OCI-LY1 (cell line): ENCODE results near the gene SV2B.
A peak's percentile ranks its signal among the peaks of the same experiment; 100 is the strongest.

Experiments
- H2AFZ ChIP-seq: fragments of 200-600 bp; sonication (generic), shearing (Covaris generic); 2 replicates; pipeline ENCODE4 v1.6.0; 2014; ENCODE audit warnings: antibody characterized with exemption, mild to moderate bottlenecking, low read length
- H3F3A ChIP-seq: fragments of 200-600 bp; sonication (generic), shearing (Covaris generic); 2 replicates; pipeline ENCODE4 v1.6.0; 2014; ENCODE audit warnings: mild to moderate bottlenecking, antibody characterized with exemption, low read length, moderate library complexity; ENCODE audit not compliant: insufficient read depth
- H3K27ac ChIP-seq: fragments of 200-600 bp; sonication (generic); 2 replicates; pipeline ENCODE4 v1.5.1; 2014; ENCODE audit warnings: low read length, mixed run types, mild to moderate bottlenecking, low read depth; ENCODE audit not compliant: poor library complexity, severe bottlenecking
- H3K27me3 ChIP-seq: fragments of 200-600 bp; sonication (generic); 2 replicates; pipeline ENCODE4 v1.6.0; 2014; ENCODE audit warnings: antibody characterized with exemption, mild to moderate bottlenecking, low read length, moderate library complexity; ENCODE audit not compliant: insufficient read depth
- H3K36me3 ChIP-seq: fragments of 200-600 bp; sonication (generic); 2 replicates; pipeline ENCODE4 v1.6.1; 2014; ENCODE audit warnings: mild to moderate bottlenecking, antibody characterized with exemption, low read length, moderate library complexity, mixed read lengths; ENCODE audit not compliant: insufficient read depth
- H3K4me1 ChIP-seq: fragments of 200-600 bp; sonication (generic); 2 replicates; pipeline ENCODE4 v1.5.1; 2014; ENCODE audit warnings: mild to moderate bottlenecking, low read length, moderate library complexity; ENCODE audit not compliant: insufficient read depth, severe bottlenecking
- H3K4me2 ChIP-seq: fragments of 200-600 bp; sonication (generic), shearing (Covaris generic); 2 replicates; pipeline ENCODE4 v1.6.1; 2014; ENCODE audit warnings: low read length
- H3K4me3 ChIP-seq: fragments of 200-600 bp; sonication (generic); 2 replicates; pipeline ENCODE4 v1.5.1; 2014; ENCODE audit warnings: low read length, low read depth, mild to moderate bottlenecking, mixed read lengths; ENCODE audit not compliant: poor library complexity, severe bottlenecking
- H3K79me2 ChIP-seq: fragments of 200-600 bp; shearing (Covaris generic); 2 replicates; pipeline ENCODE4 v1.6.1; 2016; ENCODE audit warnings: mixed run types, low read length, mixed read lengths; ENCODE audit not compliant: insufficient read depth
- H3K9ac ChIP-seq: fragments of 200-600 bp; sonication (generic), shearing (Covaris generic); 2 replicates; pipeline ENCODE4 v1.6.1; 2014; ENCODE audit warnings: mild to moderate bottlenecking, low read length, mixed read lengths
- H3K9me2 ChIP-seq: fragments of 200-600 bp; sonication (generic), shearing (Covaris generic); 2 replicates; pipeline ENCODE4 v1.6.1; 2014; ENCODE audit warnings: low read depth, mild to moderate bottlenecking, low read length, mixed read lengths
- H3K9me3 ChIP-seq: fragments of 200-600 bp; shearing (Covaris generic); 2 replicates; pipeline ENCODE4 v1.6.1; 2014; ENCODE audit warnings: low read length, mixed read lengths
- H4K20me1 ChIP-seq: fragments of 200-600 bp; sonication (generic), shearing (Covaris generic); 2 replicates; pipeline ENCODE4 v1.6.0; 2016; ENCODE audit warnings: mild to moderate bottlenecking, low read length; ENCODE audit not compliant: insufficient read depth
- EZH2 ChIP-seq: fragments of 200-600 bp; sonication (generic), shearing (Covaris generic); IDR thresholded peaks from 2 replicates; pipeline ENCODE4 v1.8.0; 2017; ENCODE audit warnings: borderline replicate concordance, mixed run types, mild to moderate bottlenecking, antibody characterized with exemption, low read length, moderate library complexity, mixed read lengths
- TF ChIP-seq, protein P1 (sequence below): fragments of 200-600 bp; sonication (generic), shearing (Covaris generic); IDR thresholded peaks from 2 replicates; pipeline ENCODE4 v1.5.1; 2017; ENCODE audit warnings: mild to moderate bottlenecking, antibody characterized with exemption, low read length, moderate library complexity, mixed read lengths

SV2B gene

DNA sequence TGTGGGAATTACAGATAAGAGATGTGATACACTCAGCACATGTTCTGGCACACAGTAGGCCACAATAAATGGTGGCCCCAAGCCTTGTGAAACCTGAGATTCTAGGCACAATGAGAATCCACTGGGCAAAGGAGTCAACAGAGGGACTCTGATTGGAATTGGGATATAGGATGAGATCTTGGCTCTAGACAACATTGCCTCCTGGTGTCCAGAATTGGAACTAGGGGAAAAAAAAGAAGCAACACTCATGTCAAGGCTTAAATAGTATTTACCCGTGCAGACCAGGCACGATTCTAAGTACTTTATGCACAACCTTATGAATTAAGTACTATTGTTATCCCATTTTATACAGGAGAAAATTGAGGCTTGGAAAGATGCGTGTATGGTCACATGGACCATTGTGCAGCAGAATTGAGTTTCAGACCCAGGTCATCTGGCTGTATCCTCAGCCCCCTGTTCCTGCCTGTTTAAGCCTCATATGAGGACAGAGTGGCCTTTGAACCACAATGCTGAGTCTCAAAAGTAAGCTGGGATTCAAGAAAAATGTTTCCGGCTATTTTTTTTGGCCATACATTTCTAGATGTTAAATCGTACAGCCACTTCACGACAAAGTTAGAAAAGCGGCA is 124.8 kb downstream of the SV2B start:
- Histone ChIP-seq H2AFZ (no peak overlapping the region), H3K79me2 (no peaks in the 10 kb centered on the region), H3K9ac (no peak overlapping the region), H4K20me1 (no peaks in the 10 kb centered on the region), H3K27ac (no peak overlapping the region), H3F3A (no peaks in the 10 kb centered on the region), H3K27me3 (no peaks in the 10 kb centered on the region), H3K9me3 (no peaks in the 10 kb centered on the region), H3K9me2 (no peaks in the 10 kb centered on the region), H3K4me1 (no peaks in the 10 kb centered on the region), H3K4me3 (no peak overlapping the region), H3K36me3 (no peaks in the 10 kb centered on the region), H3K4me2 (no peak overlapping the region)
- no peak for TF ChIP-seq EZH2
- TF ChIP-seq, protein P1, sequence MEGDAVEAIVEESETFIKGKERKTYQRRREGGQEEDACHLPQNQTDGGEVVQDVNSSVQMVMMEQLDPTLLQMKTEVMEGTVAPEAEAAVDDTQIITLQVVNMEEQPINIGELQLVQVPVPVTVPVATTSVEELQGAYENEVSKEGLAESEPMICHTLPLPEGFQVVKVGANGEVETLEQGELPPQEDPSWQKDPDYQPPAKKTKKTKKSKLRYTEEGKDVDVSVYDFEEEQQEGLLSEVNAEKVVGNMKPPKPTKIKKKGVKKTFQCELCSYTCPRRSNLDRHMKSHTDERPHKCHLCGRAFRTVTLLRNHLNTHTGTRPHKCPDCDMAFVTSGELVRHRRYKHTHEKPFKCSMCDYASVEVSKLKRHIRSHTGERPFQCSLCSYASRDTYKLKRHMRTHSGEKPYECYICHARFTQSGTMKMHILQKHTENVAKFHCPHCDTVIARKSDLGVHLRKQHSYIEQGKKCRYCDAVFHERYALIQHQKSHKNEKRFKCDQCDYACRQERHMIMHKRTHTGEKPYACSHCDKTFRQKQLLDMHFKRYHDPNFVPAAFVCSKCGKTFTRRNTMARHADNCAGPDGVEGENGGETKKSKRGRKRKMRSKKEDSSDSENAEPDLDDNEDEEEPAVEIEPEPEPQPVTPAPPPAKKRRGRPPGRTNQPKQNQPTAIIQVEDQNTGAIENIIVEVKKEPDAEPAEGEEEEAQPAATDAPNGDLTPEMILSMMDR, result peak; percentile 75

- Histone ChIP-seq H3K9ac (no peak overlapping the region), H3K36me3 (no peaks in the 10 kb centered on the region), H3K4me3 (no peak overlapping the region), H2AFZ (no peak overlapping the region), H4K20me1 (no peaks in the 10 kb centered on the region), H3K27ac (no peak overlapping the region), H3K27me3 (no peaks in the 10 kb centered on the region), H3F3A (no peaks in the 10 kb centered on the region), H3K79me2 (no peaks in the 10 kb centered on the region), H3K9me3 (no peaks in the 10 kb centered on the region), H3K4me1 (no peaks in the 10 kb centered on the region), H3K9me2 (no peaks in the 10 kb centered on the region), H3K4me2 (no peak overlapping the region)
- TF ChIP-seq EZH2, result no peak
- TF ChIP-seq, protein P1, result no peak
These were observed 125.7 kb downstream of the SV2B start for GRCh38 chr15:91225741-91226140.

DNA sequence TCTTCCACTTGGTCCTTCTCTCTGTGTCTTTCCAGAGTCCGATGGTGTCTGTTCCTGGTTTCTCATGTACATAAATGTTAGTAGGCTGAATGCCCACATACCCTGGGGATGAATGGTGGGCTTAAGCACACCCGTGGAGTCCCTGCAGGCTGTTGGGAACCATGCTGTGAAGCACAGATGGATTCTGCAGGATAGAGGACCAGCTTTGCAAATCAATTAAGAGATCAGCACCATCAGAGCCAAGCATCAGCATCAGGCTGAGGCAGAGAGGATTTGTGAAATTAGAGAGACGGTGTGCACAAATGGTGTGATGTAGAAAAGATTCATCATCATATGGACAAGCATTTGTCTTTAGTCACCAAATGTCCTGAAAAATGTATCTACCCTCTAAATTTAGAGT is 127.1 kb downstream of the SV2B start:
- Histone ChIP-seq H3K4me3 (no peak overlapping the region), H3F3A (no peaks in the 10 kb centered on the region), H3K4me2 (no peak overlapping the region), H3K9me3 (no peaks in the 10 kb centered on the region), H3K9ac (no peak overlapping the region), H3K27me3 (no peaks in the 10 kb centered on the region), H3K36me3 (no peaks in the 10 kb centered on the region), H4K20me1 (no peaks in the 10 kb centered on the region), H3K79me2 (no peaks in the 10 kb centered on the region), H3K27ac (no peak overlapping the region), H3K9me2 (no peaks in the 10 kb centered on the region), H3K4me1 (no peaks in the 10 kb centered on the region), H2AFZ (no peak overlapping the region)
- TF ChIP-seq, protein P1, result no peak
- no peak for TF ChIP-seq EZH2
